ENCODE data around the gene ALPP. TPM values are rescaled to one million over a fixed set of nuclear protein-coding genes. Genes with fewer than 3 reads are reported as not detected.
"Not testable (repeated sequence)": the region's sequence is repeated elsewhere in the genome, so short reads cannot be mapped to it uniquely, and the experiment has no call there.

ALPP gene
- total RNA-seq, 2 donors from 2014 or later: 0.11 to 0.37 TPM

DNA sequence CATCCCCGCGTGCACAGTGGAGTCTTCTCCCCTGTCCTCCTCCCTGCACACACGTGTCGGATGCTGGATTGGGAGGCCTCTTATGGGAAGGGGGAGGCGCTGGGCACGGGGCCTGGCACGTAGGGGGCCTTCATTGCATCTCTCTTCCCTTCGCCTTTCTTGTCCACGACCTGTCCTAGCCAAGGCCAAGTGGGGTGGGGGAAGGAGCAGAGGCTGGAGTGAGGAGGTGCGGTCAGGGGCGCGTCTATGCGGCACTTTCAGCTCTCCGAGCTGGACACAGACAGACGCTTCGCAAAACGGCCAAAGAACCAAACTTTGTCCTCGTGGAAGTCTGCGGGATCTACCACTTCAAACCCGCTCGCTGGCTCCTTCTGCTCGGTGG lies 41.5 kb downstream of the ALPP start:
- intact Hi-C loops (cut with DNase I): no loop called here
- TF ChIP-seq, protein P1, sequence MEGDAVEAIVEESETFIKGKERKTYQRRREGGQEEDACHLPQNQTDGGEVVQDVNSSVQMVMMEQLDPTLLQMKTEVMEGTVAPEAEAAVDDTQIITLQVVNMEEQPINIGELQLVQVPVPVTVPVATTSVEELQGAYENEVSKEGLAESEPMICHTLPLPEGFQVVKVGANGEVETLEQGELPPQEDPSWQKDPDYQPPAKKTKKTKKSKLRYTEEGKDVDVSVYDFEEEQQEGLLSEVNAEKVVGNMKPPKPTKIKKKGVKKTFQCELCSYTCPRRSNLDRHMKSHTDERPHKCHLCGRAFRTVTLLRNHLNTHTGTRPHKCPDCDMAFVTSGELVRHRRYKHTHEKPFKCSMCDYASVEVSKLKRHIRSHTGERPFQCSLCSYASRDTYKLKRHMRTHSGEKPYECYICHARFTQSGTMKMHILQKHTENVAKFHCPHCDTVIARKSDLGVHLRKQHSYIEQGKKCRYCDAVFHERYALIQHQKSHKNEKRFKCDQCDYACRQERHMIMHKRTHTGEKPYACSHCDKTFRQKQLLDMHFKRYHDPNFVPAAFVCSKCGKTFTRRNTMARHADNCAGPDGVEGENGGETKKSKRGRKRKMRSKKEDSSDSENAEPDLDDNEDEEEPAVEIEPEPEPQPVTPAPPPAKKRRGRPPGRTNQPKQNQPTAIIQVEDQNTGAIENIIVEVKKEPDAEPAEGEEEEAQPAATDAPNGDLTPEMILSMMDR (IDR thresholded peaks at IDR 0.05): no peak
- Histone ChIP-seq H3K9me3 (no peaks in the 10 kb centered on the region), H3K36me3 (no peaks in the 10 kb centered on the region), H3K27ac (no peak overlapping the region), H3K4me3 (no peak overlapping the region), H3K4me1 (peaks cover 6% of the 10 kb centered on the region), H3K27me3 (peaks cover 41% of the 10 kb centered on the region), H3K9ac (ENCODE audit: low read depth in 2 of 2, low read length in 2 of 2) (no peak overlapping the region)
- DNase-seq: no peak

GRCh38 chr2:232420463-232421188 lies 42.1 kb downstream of the ALPP start:
- Histone ChIP-seq H3K4me1 (peaks cover 6% of the 10 kb centered on the region), H3K36me3 (no peaks in the 10 kb centered on the region), H3K27me3 (peaks cover 41% of the 10 kb centered on the region), H3K9ac (ENCODE audit: low read depth in 2 of 2, low read length in 2 of 2) (no peak overlapping the region), H3K27ac (no peak overlapping the region), H3K4me3 (peak overlapping the region; percentile 27), H3K9me3 (no peaks in the 10 kb centered on the region)
- intact Hi-C loops (cut with DNase I): no loop called here
- TF ChIP-seq, protein P1 (IDR thresholded peaks at IDR 0.05): no peak
- DNase-seq: peak; percentile 59

DNA sequence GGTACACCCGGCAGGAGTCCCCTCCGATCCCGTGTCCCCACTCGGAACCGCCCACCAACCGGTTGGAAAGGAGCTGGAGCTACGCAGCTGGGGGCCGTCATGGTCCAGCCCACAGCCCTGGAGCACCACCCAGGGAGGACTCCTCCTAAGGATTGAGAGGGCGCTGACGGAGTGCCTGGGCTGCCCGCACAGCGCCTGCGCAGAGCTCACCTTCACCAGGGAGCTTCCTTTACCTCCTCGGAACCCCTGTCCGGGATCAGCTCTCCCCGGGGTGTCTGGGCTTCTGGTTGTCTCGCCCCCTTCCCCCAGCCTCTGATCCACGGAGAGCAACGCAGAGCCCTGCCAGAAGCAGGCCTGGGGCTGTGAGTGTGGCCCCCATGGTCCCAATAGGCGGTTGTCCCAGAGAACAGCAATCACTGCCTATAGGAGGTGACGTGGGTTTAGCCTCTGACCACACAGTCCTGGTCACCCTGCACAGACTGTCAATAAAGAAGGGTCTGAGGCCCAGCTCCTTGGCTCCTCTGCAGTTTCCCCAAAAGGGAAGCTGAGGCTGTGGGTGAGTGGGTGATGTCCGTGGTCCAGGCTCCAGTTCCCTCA lies 42.7 kb downstream of the ALPP start:
- Histone ChIP-seq H3K9me3 (no peaks in the 10 kb centered on the region), H3K9ac (ENCODE audit: low read depth in 2 of 2, low read length in 2 of 2) (no peak overlapping the region), H3K4me3 (peak overlapping the region; percentile 27), H3K4me1 (peaks cover 6% of the 10 kb centered on the region), H3K27ac (no peak overlapping the region), H3K36me3 (no peaks in the 10 kb centered on the region), H3K27me3 (peaks cover 41% of the 10 kb centered on the region)
- intact Hi-C loops (cut with DNase I): no loop called here
- TF ChIP-seq, protein P1 (IDR thresholded peaks at IDR 0.05): no peak
- DNase-seq: peak; percentile 42

DNA sequence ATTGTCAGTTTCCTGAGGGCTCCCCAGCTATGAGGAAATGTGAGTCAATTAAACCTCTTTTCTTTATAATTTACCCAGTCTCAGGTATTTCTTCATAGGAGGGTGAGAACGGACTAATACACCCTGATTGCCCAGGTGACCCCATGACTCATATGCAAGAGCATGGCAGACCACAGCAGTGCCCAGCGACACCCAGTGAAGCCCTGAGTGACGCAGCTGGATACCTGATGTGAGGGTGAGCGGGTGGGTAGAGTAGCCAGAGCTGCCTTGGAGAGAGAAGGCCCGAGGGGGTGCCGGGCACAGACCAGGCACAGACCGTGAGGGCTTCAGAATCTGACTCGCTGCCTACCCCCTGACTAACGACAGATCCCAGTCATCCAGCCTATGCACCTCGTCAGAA lies 43.5 kb downstream of the ALPP start:
- TF ChIP-seq, protein P1 (IDR thresholded peaks at IDR 0.05): no peak
- no peak for DNase-seq
- Histone ChIP-seq H3K9me3 (no peaks in the 10 kb centered on the region), H3K4me1 (peaks cover 6% of the 10 kb centered on the region), H3K4me3 (no peak overlapping the region), H3K27me3 (peaks cover 38% of the 10 kb centered on the region), H3K9ac (ENCODE audit: low read depth in 2 of 2, low read length in 2 of 2) (no peak overlapping the region), H3K27ac (no peak overlapping the region), H3K36me3 (no peaks in the 10 kb centered on the region)
- intact Hi-C loops (cut with DNase I): no loop called here

GRCh38 chr2:232422996-232423395 lies 44.4 kb downstream of the ALPP start:
- H3K9me3 ChIP-seq; H3K27ac ChIP-seq; H3K36me3 ChIP-seq; intact Hi-C loops (cut with DNase I); H3K9ac ChIP-seq (ENCODE audit: low read depth in 2 of 2, low read length in 2 of 2); H3K4me1 ChIP-seq; DNase-seq; H3K4me3 ChIP-seq: not testable (repeated sequence)
- peaks cover 36% of the 10 kb centered on the region for H3K27me3 ChIP-seq

DNA sequence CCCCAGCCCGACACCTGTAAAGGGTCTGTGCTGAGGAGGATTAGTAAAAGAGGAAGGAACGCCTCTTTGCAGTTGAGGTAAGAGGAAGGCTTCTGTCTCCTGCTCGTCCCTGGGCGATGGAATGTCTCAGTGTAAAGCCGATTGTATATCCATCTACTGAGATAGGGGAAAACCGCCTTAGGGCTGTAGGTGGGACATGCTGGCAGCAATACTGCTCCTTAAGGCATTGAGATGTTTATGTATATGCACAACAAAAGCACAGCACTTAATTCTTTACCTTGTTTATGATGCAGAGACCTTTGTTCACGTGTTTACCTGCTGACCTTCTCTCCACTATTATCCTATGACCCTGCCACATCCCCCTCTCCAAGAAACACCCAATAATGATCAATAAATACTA lies 44.9 kb downstream of the ALPP start:
- peaks cover 32% of the 10 kb centered on the region for H3K27me3 ChIP-seq

More for the DNA sequence above, 44.9 kb downstream of the ALPP start:
- H3K27ac ChIP-seq; H3K4me1 ChIP-seq; H3K9me3 ChIP-seq; DNase-seq; H3K9ac ChIP-seq (ENCODE audit: low read depth in 2 of 2, low read length in 2 of 2); H3K4me3 ChIP-seq; intact Hi-C loops (cut with DNase I); H3K36me3 ChIP-seq: not testable (repeated sequence)
